ENCODE measurements around the gene OR2T35.
"Not testable (repeated sequence)": the region's sequence is repeated elsewhere in the genome, so short reads cannot be mapped to it uniquely, and the experiment has no call there.

The OR2T35 gene, protein sequence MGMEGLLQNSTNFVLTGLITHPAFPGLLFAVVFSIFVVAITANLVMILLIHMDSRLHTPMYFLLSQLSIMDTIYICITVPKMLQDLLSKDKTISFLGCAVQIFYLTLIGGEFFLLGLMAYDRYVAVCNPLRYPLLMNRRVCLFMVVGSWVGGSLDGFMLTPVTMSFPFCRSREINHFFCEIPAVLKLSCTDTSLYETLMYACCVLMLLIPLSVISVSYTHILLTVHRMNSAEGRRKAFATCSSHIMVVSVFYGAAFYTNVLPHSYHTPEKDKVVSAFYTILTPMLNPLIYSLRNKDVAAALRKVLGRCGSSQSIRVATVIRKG

DNA sequence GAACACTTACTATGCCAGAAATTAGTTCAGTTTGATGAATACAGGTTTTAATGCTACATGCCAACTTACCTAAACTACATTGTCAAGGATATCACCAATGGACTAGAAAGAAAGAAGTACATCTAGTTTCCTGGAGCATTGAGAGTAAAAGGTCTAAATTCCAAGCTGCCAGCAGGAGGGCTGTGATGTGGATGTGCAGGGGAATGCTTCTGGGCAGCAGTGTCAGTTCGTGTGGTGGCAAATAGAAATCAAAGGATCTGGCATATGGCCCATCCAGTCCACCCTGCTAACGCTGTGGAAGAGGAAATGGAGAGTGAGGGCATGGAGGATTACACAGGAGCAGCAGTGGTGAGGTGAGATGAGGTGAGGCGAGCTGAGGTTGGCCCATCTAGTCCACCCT is at the start of gene OR2T35:
OR2T35 (minus strand) TSS at position 101 of the 400 bp plus-strand sequence. CDS start 6,020 bp downstream, outside the sequence.
- not testable (repeated sequence) for DNase-seq (ENCODE audit: low spot score)

DNA sequence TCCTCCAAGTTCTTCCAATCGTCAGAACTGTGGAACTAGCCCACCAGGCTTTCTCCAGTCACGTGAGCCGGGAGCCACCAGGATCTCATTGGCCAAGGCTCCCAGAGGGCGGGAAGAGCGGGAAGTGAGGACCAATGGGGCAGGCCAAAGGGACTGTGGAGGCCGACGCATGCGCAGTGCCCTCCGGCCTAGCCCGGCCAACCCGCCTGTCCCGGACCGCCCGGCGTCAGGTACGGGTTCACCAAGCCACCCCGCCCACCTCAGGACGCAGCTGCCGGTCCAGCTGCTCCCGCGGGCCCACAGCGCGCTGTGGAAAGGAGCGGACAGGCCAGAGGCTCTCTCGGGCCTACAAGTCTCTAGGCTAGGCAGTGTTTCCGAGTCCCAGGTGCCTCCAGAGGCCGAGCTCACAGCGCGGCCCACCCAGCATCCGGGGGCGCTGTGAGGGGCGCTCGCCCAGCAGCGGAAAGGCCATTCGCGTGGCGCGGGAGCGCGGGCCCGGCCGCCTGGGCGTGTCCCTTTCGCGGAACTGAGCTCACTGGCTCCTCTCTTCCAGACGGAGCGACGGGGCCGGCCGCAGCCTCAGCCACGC is 46.6 kb upstream of the OR2T35 start:
- DNase-seq (ENCODE audit: low spot score), result no peak

DNA sequence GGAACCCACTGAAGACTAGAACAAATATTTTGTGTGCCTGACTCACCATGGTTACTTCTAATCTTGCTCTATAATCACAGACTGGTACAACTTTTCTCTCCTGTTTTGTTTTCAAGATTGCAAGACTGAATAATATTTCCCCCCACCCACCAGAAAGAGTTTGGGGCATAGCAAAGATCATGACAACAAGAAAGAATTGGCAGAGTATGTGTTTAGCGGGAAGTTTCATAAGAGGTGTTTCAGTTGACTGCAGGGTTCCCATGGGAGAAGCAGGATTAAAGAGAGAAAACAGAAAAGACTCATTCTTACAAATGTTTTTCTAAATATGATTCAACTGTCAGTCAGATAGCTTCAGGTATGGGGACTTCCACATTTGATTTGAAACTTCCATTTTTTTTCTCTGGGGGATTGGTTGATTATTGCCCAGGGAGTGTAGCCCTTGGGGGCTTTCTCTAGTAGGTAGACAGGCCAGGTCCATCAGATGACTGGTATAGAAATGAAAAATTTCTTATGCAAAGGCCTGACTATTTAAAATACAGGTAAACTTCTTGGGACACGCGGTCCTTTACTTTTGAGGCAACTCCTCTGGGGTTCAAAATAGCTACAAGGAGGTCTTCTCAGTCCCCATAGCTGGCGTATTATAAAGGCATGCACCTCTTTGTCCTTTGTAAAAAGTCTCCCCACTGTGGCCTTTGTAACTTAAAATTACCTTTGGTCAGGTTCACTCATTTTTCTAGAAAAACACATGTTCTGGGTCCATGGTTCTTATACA is 43.6 kb upstream of the OR2T35 start:
- DNase-seq (ENCODE audit: low spot score), result no peak

DNA sequence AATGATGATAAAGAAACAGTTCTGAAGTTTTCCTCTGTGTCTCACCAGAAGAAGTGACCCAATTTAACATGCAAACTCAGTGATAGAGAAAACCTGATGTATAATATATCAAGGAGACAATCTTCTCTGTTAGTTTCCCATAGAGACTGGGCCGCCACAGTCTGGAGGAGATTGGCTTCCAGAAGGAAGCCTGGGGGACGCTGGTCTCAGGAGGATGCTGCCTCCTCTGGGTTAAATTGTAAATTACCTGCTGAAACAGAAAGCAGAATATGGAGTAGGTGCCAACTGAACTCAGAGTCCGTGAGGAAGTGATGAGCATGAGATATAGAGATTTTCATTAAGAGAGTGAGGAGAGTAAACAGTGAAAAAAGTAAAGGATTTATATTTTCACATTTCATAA is 41.7 kb upstream of the OR2T35 start:
- DNase-seq (ENCODE audit: low spot score), result no peak

DNA sequence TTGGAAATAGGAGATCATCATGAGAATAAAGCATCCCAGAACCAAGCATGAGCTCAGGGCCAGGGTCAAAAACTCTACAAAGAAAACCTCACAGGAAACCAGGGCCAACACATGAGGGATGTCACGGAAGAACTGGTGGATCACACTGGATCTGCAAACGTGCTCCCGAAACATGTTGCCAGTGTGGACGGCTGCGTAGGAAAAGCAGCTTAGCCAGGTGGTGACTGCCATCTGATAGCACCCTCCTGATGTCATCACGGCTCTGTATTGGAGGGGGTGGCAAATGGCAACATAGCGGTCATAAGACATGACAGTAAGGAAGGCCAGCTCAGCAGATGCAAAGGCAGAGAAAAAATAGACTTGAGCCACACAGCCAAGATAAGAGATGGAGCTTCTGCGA is 36.6 kb upstream of the OR2T35 start:
- DNase-seq (ENCODE audit: low spot score), result no peak

DNA sequence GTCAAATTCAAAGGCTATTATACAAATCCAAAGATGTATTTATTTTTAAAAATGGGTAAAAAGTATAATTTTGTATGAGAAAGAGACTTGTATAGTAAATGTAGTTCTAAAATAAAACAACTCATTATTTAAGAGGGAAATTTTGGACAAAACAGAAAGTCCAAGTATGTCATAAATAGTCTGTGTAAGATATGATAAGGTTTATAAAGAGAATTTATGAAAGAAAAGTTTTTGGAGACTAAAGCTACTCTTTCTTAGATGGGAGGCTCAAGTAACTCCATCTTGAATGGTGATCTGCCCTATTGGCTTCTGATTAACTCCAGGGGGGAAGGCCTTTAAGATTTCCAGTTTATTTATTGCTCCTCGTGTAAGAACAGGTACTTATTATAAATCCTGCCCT is 24.9 kb upstream of the OR2T35 start:
- DNase-seq (ENCODE audit: low spot score), result no peak

DNA sequence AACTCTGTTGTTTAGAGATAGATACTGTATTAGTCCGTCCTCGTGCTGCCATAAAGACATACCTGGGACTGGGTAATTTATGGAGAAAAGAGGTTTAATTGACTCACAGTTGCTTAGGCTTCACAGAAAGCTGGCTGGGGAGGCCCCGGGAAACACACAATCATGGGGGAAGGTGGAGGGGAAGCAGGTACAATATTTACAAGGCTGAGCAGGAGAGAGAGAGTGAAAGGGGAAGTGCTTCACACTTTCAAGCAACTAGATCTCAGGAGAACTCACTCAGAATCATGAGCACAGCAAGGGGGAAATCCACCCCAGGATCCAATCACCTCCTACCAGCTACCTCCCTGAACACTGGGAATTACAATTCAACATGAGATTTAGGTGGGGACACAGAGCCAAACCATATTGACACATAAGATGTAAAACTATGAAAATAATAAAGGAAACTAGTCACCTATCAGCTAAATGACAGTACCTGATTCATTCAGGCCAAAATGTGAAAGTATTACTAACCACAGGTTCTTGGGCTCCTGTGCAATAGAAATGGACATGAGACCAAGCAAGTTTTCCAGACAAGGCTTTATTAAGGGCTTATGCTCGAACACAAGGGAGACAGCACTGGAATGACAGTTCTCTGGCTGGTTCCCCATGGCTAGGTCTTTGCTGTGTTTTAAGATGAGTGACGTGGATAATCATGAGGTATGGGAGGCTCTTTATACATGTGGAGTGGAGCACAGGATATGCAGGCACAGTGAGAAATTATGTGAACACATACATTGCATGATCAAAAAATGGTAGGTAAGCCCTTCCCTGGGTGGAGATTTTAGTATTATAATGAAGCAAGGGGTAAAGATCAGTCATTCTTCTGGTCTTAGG is 18.6 kb upstream of the OR2T35 start:
- DNase-seq (ENCODE audit: low spot score), result not testable (repeated sequence)

DNA sequence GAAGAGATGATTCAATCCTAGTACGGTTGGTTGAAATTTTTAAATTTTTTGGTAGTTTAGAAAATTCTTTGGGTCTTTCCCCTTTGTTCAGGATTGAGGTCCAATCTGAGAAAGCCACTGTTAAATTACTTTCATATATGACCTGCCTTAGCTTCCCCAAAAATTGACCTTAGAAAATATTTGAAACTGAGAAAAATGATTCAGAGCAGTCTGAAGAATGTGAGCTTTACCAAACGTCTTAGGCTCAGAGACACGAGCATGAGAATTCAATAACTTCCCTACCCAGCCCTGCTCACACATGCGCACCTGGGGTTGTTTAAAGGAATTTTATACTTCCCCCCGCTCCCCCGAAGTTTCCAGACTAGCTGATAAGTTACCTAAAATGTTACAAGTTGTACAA is 11.7 kb upstream of the OR2T35 start:
- DNase-seq (ENCODE audit: low spot score), result not testable (repeated sequence)

DNA sequence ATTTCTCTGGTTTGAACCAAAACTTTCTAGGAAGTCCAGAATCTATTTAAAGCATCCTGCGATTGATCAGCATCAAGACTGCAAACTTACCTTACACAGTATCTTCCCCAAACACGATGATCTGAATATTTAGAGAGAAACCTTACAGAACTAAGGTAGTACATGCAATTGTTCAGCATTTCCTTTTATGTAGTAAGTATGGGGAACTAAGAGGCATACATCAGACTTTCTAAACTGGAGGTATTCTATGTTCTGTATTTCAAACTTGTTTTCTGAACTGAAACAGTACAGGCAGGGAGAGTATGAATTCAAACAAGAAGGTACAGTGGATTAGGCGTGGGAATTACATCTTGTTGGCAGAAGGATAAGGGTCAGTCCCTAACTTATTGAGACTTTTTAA is 10.3 kb upstream of the OR2T35 start, which contains the start of gene OR2T27:
OR2T27 (minus strand) TSS at position 175 of the 400 bp plus-strand sequence. CDS start 4,644 bp downstream, outside the sequence.
- DNase-seq (ENCODE audit: low spot score), result not testable (repeated sequence)

DNA sequence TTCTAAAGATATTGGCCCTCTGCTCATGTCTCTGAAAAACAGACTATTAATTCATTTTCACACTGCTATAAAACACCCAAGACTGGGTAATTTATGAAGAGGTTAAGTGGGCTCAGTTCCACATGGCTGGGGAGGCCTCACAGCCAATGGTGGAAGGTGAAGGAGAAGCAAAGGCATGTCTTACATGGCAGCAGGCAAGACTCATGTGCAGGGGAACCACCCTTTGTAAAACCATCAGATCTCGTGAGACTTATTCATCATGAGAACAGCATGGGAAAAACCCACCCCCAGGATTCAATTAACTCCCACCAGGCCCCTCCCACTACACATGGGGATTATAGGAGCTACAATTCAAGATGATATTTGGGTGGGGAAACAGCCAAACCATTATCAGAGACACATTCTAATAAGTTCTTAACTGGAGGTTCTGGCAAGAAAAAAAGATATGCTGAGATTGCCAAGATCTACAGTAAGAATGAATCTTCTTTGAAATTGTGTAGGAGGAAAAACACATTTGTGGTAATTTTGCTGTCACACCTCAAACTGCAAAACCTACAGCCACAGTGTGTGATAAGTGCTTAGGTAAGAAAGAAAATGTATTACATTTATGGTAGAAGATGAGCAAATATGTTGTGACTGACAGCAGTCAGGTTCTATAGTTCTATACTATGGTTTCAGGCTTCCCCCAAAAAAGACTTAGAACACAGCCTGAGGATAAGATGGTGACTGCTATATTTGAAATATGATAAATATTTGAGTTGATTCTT is 3.9 kb upstream of the OR2T35 start:
- not testable (repeated sequence) for DNase-seq (ENCODE audit: low spot score)

DNA sequence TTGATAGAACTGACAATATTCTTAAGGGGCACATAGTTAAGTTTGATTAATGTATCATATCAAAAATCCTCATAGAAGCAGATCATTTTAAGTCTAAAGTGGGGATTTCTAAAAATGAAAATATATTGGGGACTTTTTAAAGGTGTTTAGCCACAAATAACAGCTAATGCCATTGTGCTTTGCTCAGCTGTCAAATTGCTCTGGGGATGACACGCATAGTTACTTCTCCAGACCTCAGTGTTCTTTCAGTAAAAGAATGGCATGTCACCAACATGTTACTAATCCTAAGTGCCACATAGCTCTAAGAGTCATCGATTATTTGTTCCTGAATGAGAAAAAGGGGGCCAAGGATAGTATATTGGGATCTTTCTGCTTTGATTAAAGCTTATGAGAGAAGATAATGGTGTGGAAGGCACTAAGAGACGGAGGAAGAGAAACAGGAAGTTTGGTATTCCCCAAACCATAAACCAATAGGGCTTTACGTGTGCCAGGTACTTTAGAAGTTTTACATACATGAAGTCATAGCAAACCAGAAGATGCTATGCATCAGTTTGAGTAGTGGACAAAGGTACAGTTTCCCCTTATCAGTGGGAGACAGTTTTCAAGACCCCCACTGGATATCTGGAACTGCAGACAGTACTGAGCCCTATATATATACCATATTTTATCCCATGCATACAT is 2.0 kb downstream of the OR2T35 start:
- not testable (repeated sequence) for DNase-seq (ENCODE audit: low spot score)

DNA sequence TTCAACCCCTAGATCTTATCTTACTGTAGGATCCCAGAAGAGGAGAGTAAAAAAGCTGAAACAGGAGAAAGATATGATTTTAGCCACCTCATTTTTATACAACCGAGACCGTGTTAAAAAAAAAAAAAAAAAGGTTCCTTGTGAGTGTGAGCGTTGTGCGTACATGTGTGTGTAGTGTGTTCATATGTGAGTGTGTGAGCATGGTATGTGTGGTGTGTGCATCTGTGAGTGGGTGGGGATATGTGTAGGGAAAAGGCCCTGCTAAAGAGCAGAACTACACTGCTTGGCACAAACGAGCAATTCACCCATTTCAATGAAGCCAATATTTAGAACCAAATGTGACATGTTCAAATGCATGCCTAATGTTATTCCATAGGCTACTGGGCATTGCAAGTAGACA is 3.5 kb downstream of the OR2T35 start:
- not testable (repeated sequence) for DNase-seq (ENCODE audit: low spot score)

DNA sequence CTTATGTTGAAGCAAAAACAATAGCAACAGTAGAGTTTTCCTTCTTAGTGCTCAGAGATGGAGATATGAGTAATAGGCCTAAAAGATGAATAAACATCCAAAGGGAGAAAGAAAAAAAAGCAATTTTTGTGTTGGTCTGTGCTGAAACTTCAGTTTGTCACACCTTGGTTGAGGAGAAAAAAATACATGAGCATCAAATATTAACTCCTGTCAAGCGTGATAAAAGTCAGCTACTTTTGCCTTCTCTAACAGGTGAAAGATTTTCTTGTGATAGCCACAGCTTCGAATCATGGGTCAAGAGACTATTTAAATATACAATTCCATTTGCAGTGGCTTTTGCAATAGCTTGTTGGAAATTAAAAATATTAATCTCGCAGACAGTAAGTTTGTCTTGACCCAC is 4.2 kb downstream of the OR2T35 start:
- not testable (repeated sequence) for DNase-seq (ENCODE audit: low spot score)

DNA sequence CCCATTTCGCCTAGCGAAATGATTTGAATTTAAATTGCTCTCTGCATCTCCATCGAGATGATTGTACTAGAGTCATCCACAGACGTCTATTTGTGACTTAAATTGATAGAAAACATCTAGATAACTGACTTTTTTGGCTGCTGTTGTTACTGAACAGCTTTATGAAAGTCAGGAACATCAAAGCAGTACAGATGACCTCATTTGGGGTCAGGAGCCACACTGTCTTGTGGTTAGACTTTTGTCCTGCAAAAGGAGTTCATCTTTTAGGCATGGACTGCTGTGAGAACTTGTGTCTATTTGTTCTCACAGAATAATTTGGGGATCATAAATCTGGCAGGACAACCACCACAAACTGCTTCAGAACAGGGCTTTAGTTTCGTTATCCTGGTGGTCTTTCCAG is 5.4 kb downstream of the OR2T35 start:
- DNase-seq (ENCODE audit: low spot score), result not testable (repeated sequence)

DNA sequence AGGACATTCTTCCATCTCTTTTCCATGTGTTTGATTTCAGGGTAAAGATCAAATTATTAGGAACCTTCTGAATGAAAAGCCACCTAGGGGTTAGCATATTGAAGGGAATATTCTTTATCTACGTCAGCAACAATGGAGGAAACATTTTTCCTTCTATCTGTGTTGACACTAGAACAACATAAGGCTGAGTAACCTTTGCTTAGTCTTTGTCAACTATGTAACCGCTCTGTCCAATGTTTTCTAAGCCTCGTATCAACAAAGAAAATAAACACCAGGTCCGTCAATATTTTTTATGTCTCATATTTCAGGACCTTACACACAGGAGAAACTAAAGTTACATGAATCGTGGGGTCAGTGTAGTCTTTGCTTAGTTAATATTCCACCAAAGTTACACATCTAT is 8.5 kb downstream of the OR2T35 start:
- not testable (repeated sequence) for DNase-seq (ENCODE audit: low spot score)

DNA sequence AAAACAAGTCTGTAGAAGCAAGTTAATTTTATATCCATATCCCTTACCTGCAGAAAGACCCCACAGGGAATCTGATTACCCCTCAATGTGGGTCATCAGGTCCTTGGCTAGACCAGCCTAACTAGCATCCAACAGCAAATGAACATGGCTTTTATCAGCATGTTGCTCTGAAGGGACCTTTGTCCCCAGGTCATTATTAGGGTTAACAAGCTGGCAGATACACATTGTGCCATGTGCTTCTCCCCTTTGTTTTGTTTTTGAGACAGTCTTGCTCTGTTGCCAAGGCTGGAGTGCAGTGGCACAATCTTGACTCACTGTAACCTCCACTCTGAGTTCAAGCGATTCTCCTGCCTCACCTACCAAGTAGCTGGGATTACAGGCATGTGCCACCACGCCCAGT is 10.1 kb downstream of the OR2T35 start, which contains the start of gene OR2T11:
OR2T11 (minus strand) TSS at position 101 of the 400 bp plus-strand sequence. CDS start 7,963 bp downstream, outside the sequence.
- DNase-seq (ENCODE audit: low spot score), result not testable (repeated sequence)

DNA sequence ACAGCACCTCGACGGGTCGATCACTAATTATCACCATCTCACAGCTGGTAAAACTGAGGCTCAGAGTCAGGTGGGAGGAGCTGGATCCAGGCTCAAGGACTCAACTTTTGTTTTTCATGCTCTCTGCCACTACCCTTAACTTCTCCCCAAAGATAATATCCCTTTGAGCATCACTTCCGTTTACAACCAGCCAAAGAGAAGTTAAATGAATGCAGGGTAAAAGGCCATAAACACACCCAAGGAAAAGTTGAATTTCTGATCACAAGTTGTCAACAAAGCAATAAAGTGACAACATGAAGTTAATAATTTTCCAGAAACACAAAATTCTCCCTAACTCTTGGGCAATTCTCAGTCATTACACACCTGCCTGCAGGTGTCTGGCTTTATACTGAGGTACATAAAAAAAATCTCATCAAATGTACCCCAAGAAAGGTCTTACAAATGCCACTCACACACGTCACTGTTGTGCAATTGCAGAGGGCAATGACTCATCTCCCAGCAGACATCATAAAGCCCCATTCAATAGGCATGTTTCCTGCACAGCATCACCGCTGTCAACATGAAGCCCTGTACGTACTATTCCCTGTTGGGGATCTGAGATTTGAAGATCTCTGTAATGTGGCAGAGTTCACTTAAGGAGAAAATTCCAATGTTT is 13.6 kb downstream of the OR2T35 start:
- no peak for DNase-seq (ENCODE audit: low spot score)

DNA sequence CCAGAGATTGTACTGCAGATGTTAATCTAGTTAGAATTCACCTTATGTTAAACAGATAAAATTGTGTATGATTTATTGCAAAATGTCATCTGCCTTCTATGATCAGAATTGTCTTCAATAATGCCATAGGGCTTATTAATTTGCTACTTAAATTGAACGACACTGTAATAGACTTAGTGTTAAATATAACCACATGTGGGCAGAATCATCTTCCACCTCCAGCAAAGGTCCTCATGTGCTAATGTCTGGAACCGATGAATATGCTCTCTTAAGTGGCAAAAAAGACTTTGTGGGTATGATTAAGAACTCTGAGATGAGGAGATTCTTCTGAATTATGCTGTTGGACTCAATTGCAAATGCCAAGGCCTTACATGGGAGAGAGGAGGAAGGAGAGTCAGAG is 14.5 kb downstream of the OR2T35 start:
- no peak for DNase-seq (ENCODE audit: low spot score)

DNA sequence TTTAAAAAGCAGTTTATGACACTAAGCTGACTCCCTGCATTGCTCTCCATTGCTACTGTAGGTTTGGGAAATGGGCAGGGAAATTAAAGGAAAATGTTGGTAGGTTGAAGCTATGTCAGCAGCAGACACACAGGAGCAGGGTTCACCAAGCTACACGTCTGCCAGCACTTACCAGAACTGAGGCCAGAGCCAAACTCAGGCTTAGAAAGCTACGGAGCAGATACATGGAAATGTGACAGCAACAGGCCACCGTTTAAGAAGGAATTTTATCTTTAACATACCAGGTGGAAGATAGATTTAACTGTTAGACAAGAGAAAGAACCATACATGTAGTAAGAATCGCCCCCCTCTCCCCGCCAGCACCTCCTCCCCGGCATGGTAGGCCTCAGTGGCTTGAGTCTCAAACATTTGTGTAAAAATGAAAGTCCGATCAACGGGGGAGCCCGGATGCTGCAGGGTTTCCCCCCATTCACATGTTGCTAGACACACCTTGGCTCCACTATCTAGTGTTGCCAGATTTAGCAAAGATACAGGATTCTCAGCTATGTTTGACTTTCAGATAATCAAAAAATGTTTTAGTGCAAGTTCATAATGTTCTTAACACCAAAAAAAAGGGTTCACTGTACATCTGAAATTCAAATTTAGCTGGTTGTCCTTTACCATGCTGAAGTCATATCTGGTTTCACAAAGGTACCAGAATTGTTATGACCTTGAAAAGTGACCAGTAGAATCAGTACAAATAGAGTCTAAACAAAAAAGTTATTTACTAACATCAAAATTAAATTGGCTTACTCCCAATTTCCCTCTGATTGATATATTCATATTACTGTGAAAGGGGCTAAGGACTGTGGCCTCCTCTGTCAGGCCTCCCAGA is 16.9 kb downstream of the OR2T35 start:
- DNase-seq (ENCODE audit: low spot score), result no peak
